Sigmoid colon (tissue), 4 donors: ENCODE results near the gene PIGO.

Experiments used
- EP300 ChIP-seq, 4 donors: sonication (generic); formaldehyde crosslinking; IDR thresholded peaks; one replicate each; pipeline ENCODE4 v1.6.1; 2017; ENCODE audit warnings: antibody characterized with exemption in 4 of 4
- POLR2A ChIP-seq, 2 donors: fragments of 450-650 bp; IDR thresholded peaks; one replicate each; pipeline ENCODE4 v1.6.1; 2016; ENCODE audit warnings: antibody characterized with exemption in 2 of 2, mild to moderate bottlenecking in 2 of 2, moderate library complexity in 2 of 2
- POLR2AphosphoS5 ChIP-seq, 4 donors: sonication (generic); formaldehyde crosslinking; IDR thresholded peaks; one replicate each; pipeline ENCODE4 v1.6.1; 2017; ENCODE audit warnings: antibody characterized with exemption in 4 of 4
- TF ChIP-seq, protein P1 (sequence below), 4 experiments: fragments of 450-650 bp in 3 of 4; fragments of 200-600 bp in 1 of 4; IDR thresholded peaks; one replicate each; pipeline ENCODE4 v1.5.1; 2016 to 2019; ENCODE audit warnings: antibody characterized with exemption in 4 of 4, mild to moderate bottlenecking in 3 of 4, moderate library complexity in 2 of 4

DNA sequence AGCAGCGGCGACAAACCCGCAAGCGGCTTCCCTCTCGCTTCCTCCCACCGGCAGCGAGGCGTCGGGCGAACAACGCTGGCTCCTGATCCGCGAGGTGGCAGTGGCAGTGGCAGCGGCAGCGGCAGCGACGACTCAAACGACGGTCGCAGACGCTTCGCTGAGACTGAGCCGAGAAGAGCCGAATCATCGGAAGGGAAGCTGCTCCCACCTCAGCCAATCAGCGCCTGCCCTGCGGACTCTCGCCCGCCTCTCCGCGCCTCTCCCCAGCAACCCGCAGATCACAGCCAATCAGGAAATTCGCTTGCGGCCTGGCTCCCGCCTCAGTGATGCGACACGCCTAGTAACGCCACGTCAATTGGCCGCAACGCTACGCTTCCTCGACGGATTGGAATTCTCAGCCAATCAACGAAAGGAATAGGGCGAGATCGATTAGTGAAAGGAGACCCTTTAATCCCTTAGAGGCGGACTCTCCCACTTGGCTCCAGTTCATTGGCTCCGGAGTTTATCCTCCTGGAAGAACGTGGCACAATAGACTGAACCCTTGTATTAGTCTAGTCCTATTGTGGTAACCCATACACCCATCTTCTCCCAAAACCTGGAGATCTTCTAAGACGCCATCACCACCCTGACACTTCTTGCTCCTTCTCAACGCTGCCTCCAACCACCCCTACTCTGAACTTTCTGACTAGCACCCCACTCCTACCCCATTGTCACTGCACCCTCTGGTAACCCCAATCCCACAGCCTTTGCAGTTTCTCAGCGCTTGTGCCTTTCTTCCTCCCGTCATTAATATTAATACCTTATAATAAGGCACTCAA, 23.7 kb downstream of the PIGO start, which contains the start of gene VCP:
- TF ChIP-seq, protein P1, sequence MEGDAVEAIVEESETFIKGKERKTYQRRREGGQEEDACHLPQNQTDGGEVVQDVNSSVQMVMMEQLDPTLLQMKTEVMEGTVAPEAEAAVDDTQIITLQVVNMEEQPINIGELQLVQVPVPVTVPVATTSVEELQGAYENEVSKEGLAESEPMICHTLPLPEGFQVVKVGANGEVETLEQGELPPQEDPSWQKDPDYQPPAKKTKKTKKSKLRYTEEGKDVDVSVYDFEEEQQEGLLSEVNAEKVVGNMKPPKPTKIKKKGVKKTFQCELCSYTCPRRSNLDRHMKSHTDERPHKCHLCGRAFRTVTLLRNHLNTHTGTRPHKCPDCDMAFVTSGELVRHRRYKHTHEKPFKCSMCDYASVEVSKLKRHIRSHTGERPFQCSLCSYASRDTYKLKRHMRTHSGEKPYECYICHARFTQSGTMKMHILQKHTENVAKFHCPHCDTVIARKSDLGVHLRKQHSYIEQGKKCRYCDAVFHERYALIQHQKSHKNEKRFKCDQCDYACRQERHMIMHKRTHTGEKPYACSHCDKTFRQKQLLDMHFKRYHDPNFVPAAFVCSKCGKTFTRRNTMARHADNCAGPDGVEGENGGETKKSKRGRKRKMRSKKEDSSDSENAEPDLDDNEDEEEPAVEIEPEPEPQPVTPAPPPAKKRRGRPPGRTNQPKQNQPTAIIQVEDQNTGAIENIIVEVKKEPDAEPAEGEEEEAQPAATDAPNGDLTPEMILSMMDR (IDR thresholded peaks at IDR 0.05) = no peak
- TF ChIP-seq POLR2A (IDR thresholded peaks at IDR 0.05) (peak; percentile 83 to 86), EP300 (IDR thresholded peaks at IDR 0.05) (no peak), POLR2AphosphoS5 (IDR thresholded peaks at IDR 0.05) (peak; percentile 96 to 98 (median 98))
